NCI-H510A treated with DMSO at 0.1 percent for 48 hours (cell line): ENCODE results near the gene CD33.
"Not testable (repeated sequence)": the region's sequence is repeated elsewhere in the genome, so short reads cannot be mapped to it uniquely, and the experiment has no call there.

Experiments
- DNase-seq: peaks from one replicate; lab custom pipeline; 2025; lab: John Stamatoyannopoulos, UW

Gene CD33

DNA sequence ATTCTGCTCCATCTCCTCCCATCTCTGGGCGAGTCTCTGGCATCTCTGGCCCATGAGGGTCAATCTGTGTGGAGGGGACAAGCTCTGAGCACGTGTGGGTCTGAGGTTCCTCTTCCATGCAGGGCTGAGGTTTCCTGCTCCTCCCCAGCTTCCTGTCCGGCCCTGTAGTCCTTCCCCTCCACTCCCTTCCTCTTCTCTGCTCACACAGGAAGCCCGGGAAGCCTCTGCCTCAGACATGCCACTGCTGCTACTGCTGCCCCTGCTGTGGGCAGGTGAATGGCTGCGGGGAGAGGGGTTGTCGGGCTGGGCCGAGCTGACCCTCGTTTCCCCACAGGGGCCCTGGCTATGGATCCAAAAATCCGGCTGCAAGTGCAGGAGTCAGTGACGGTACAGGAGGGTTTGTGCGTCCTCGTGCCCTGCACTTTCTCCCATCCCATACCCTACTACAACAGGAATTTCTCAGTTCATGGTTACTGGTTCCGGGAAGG is 14.0 kb upstream of the CD33 start:
- not testable (repeated sequence) for DNase-seq

- DNase-seq: no peak
Measured at GRCh38 chr19:51211833-51212232, 13.0 kb upstream of the CD33 start.

GRCh38 chr19:51219307-51219706 is 5.6 kb upstream of the CD33 start:
- no peak for DNase-seq

- DNase-seq: no peak
Measured at GRCh38 chr19:51219971-51220370, 4.9 kb upstream of the CD33 start.

DNA sequence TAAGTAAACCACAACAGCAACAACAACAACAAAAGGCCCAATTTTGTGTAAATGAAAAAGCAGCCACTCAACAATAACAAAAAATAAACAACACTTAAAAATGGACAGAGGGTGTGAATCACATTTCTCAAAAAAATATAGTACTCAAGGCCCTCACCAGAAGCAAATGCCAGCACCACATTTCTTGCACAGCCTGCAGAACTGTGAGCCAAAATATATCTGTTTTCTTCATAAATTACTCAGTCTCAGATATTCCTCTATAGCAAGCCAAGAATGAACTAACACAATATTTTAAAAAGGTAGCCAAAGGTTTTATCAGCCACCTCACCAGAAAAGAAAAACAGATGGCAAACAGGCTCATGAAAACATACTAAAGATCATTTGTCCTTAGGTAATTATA is 3.9 kb upstream of the CD33 start:
- DNase-seq: no peak

DNA sequence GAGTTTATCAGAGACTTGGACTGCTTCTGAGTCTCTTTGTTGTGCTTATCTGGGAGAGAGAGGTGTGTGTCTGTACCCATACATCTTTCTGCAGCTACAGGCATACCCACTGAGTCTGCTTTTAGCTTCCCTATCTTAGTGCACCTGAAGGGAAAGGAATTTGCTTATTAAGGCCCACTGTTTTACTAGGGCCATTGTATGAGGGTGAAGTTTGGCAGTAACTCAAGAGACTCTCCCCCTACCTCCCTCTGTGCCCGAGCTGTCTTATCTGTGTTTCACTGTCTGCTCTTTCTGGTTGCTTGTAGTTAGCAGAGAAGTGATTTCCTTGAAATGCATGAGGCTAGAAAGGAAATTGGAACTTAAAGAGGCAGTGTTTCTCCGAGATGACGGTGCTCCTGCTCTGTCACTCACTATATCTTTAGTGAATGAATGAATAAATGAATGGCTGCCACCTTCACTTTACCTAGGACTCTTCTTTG is 678 bp upstream of the CD33 start:
- no peak for DNase-seq

GRCh38 chr19:51226067-51226466 is 1.2 kb downstream of the CD33 start:
- DNase-seq: no peak

DNA sequence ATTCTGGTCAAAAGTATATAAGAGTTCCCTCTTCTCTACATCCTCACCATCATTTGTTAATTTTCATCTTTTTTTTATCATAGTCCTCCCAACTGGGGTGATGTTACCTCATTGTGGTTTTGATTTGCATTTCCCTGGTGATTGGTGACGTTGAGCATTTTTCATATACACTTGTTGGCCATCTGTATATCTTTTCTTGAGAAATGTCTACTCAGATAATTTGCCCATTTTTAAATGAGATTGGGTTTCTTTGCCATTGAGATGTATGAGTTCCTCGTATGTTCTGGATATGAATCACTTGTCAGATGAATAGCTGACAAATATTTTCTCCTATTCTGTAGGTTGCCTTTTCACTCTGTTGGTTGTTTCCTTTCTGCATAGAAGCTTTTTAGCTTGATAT is 2.4 kb downstream of the CD33 start:
- no peak for DNase-seq

DNA sequence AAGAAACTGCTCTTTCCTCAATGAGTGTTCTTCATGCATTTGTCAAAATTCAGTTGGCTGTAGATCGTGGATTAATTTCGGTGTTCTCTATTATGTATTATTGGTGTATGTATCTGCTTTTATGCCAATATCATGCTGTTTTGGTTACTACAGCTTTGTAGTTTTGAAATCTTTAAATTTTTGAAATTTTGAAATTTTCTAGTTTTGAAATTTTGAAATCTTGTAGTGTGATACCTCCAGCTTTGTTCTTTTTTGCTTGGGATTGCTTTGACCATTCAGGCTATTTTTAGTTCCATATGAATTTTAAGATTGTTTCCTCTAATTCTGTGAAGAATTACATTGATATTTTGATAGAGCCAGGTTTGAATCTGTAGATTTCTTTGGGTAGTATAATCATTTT is 3.1 kb downstream of the CD33 start:
- DNase-seq: no peak

DNA sequence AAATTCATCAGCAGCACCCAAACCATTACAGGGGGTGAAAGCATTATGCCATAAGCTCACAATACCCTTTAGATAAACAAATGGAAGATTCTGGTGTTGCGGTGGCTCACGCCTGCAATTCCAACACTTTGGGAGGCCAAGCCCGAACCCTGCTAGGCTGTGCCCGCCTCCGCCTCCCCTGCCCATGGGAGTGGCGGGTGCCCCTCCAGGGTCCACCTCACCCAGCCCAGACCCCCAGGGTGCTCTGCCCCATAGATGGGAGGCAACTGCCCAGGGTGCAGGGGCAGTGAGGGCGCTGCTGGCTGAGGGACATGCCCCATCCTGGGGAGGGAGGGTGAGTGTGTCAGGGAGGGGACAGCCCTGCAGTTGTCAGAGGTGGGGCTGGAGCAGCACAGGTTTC is 16.0 kb downstream of the CD33 start:
- DNase-seq: no peak

DNA sequence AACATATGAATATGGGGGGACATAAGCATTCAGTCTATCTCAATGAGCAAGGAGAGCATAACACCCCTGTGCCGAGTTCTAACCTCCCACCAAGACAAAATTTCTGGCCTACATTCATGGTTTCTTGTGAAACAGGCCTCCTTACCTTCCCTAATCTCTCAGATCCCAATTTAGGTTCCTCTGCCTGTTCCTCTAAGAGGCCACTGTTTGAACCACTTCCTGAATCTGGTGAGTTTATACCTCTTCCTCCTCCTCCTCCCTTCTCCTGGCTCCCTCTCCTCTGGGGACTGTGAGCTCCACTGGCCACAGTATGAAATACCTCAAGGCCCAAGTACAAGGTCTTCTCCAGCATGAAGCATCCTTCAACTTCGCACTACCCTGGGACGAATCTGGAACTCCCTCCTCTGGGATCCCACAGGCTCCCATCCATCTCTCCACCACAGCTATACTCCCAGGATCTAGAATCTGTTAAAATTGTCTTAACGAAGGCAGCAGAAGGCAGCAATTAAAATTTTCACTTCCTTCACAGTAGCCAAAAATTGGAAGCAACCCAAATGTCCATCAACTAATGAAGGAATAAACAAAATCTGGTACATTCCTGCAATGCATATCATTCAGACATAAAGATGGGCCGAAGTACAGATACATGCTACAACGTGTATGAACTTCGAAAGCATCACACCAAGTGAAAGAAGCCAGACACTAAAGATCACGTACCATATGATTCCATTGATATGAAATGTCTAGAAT is 18.2 kb downstream of the CD33 start:
- no peak for DNase-seq

- DNase-seq: no peak
Measured at GRCh38 chr19:51246164-51246552, 21.3 kb downstream of the CD33 start.

GRCh38 chr19:51247972-51248590 is 23.2 kb downstream of the CD33 start:
- no peak for DNase-seq

DNA sequence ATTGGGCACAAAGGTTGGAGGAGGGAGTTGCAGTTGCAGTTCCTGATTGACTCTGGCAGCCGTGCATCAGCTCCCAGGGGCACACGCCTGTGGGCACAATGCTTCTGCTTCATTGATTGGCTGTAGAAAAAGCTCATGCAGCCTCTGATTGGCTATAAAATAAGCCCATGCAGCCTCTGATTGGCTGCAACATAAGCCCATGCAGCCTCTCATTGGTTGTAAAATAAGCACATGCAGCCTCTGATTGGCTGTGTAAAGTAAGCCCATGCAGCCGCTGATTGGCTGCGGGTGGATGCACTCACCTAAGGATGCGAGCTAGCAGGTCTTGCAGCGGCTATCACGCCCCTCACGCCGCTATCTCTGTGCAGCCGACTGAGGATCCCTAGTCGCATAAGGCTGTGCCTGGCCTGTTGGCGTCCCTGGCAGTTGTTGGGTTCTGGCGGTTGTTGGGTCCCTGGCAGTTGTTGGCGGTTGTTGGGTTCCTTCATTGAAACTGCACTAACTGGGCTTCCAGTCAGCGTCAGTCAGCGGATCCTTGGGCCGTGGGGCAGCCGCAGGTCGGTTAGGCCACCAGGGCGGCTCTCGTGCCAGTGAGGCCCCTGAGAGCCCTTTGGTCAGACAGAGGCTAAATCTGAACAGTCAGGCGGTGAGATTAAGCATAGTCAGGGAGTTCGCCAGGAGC is 26.0 kb downstream of the CD33 start, which contains the start of gene SIGLECL1:
Gene SIGLECL1 (plus strand): TSS at position 295 of the 682 bp plus-strand sequence. CDS start 12,993 bp downstream, outside the sequence.
- no peak for DNase-seq

- DNase-seq: no peak
Measured at GRCh38 chr19:51251468-51251820, 26.6 kb downstream of the CD33 start.

DNA sequence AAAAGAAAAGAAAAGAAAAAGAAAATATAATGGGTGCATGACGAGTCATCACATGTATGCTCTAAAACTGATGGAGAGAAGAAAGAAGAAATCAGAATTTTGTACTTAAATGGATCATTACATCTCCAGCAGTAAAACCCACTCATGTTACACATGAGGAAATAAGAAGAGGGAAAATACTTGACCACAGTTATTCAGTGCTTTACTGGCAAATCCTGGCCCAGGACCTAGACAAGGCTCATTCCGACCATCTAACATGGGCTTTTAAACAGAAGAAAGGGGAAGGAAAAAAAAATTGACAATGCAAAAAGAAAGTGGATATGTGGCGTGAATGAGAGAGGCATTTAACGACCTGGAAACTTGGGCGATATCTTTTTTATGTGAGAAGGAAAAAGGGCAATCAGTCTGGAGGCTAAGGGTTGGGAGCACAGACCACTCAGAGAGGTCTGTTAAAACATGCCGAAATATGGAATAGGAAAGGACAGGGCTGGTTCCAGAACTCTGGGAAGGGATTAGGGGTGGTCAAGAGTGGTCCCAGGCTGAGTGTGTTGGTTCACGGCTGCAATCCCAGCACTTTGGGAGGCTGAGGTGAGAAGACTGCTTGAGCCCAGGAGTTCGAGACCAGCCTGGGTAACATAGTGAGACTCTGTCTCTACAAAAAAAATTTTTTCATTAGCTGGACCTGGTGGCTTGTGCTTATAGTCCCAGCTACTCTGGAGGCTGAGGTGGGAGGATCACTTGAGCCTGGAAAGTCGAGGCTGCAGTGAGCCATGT is 27.6 kb downstream of the CD33 start:
- no peak for DNase-seq

DNA sequence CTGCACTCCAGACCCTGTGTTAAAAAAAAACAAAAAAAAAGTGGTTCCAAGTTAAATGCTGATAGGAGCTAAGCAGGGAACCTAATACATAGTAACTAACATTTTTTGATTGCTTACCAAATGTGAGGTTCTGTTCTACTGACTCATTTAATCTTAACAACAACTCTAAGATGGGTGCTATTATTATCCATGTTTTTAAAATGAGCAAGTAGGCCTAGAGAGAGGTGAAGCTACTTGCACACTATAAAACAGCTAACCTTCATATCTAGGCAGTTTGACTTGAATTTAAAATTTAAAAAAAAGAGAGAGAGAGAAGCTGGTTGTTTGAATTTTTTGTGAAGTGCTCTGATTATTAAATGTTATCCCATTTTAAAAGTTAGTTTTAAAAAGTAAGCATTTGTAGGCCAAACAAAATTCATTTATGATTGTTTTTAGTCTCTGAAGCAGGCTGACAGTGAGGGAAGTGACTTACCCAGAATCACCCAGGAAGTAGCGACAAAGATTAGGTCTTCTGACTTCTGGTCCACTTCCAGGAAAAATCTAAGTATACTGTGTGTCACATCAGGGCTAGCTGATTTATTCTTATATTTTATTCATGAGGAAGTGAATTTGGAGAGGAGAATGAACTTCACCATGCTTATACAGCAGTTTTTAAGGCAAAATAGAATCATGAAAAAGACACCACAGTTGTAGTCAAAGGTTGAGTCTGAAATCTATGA is 28.4 kb downstream of the CD33 start:
- no peak for DNase-seq

GRCh38 chr19:51256155-51256625 is 31.3 kb downstream of the CD33 start:
- no peak for DNase-seq

GRCh38 chr19:51257471-51257870 is 32.6 kb downstream of the CD33 start:
- DNase-seq: no peak

DNA sequence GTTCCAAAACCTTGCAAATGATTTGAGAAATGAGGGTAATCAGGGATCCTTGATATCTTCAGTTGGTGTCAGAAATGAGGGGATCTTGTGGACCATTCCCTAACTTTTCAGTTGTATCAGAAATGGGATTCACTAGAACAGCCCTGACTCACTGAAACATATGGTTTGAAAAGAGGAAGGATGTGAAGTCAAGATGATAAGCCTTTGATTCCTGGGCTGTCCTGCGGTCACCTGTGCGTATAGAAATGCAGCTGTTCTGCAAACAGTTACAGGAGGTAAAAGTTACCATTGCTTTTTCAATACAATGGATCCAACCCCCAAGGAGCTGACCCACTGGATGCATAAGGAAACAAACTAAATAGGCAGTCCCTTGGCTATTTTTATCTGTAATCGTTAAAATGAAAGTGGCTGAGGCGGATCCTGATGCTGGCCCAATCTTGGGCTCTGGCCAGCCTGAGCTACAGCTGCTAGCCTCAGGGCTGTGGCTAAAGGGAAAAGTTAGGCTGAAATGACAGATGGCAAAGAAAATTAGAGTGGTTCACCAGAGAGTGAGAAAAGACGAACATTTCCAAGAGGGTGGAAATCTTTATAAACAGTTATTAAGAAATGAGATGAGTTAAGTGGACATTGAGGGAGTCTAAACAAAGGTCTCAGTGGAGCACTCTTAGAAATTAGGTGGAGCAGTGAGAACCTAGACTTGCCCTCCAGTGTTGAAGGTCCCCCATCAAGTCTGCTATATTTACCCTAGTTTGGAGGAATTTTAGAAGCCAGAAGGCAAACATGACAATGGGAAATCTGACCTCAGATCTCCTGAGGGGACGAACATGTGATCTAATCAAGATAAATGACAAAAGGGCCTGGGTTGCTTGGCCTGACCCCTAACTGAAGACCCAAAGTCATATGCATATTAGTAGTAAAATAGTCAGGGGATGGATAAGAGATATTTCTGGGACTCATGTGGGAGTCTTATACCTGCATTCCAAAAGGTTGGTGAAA is 33.6 kb downstream of the CD33 start:
- DNase-seq: no peak
